ENCODE data around the gene RAB40B. TPM values are rescaled to one million over a fixed set of nuclear protein-coding genes. Genes with fewer than 3 reads are reported as not detected.

RAB40B gene
- total RNA-seq, 1 experiment from 2014 or later, result 5.0 TPM

GRCh38 chr17:82627405-82627804 lies 71.1 kb downstream of the RAB40B start:
- no peak for DNase-seq (ENCODE audit: extremely low read depth, low read depth)

- no peak for DNase-seq (ENCODE audit: extremely low read depth, low read depth)
These were observed 74.8 kb downstream of the RAB40B start for GRCh38 chr17:82623707-82624106.

DNA sequence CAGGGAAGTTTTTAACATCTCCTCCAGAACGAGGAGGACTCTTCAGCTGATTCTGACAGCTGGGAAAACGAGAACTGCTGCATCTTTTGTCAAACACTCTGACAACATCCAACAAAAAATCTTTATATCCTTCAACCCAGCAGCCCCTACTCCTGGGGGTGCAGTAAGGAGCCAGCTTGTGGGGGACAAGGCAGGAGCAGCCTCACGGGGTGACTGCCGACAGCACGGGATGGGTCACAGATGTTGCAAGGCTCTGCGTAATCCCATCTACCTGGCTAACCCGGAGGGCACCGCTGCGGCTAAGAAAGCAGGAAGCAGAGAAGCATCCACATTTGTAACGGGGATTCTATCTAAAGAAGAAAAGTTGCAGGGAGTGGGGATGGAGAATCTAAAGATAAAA lies 78.9 kb downstream of the RAB40B start:
- no peak for DNase-seq (ENCODE audit: extremely low read depth, low read depth)

DNA sequence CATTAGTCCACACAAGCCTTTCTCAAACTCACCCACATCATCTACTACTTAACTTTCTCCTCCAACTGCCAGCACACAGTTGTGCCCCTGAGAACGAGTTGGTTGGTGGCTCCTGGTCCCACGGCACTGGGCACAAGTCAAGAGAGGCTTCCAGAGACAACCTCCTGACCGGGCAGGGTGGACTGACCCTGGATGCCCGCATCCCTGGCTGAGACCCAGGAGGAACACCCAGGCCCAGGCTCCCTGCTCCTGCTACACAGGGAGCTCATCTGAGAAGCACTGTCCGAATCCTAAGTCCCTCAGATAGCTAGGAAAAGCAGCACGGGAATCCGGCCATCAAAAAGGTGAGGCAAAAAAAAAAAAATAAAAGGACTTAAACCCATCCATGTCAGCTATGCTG lies 79.3 kb downstream of the RAB40B start:
- DNase-seq (ENCODE audit: extremely low read depth, low read depth), result no peak

DNA sequence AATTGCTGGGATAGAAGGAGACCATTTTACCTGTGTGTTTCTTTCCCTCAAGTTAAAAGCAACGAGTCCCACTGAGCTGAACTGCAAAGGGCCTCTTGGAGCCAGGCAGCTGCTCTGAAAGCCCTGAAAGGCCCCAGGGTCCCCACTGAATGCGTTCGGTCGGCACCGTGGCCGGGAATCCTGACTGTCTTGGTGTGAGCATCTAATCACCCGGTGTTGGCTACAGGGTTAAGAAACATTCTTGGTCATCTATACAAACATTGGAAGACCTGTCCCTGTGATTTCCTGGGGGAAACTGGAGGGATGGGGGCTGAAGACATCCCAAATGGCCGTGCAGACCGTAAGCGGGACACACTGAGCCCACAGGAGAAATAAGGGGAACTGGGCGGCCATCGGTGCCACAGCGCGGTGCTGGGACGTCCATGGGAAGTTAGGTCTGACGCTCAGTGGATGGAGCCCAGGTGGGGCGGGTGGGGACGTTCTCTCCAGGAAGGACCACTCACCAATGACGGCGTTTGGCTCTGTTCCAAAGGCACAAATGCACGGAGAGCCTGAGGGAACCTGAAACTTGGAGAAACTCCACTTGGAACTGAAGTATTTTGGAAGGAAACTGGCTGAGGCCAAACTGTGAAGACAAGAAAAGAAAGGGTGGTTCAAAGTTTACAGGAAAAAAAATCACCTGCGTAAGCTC lies 82.3 kb downstream of the RAB40B start:
- no peak for DNase-seq (ENCODE audit: extremely low read depth, low read depth)

GRCh38 chr17:82615084-82616020 lies 83.1 kb downstream of the RAB40B start:
- no peak for DNase-seq (ENCODE audit: extremely low read depth, low read depth)

DNA sequence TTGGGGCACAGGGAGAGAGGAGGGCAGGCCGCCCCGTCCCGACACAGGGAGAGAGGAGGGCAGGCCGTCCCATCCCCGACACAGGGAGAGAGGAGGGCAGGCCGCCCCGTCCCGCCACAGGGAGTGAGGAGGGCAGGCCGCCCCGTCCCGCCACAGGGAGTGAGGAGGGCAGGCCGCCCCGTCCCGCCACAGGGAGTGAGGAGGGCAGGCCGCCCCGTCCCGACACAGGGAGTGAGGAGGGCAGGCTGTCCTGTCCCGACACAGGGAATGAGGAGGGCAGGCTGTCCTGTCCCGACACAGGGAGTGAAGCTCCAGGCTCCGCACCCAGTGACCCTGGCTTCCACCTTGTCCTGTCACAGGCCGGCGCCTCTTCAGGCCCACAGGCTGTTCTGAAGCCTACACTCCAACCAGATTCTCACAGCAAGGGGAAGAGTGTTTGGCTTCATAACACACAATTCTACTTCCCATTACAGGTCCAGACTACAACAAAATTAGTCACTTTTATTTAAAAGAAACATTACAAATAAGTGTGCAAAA lies 84.3 kb downstream of the RAB40B start:
- no peak for DNase-seq (ENCODE audit: extremely low read depth, low read depth)

DNA sequence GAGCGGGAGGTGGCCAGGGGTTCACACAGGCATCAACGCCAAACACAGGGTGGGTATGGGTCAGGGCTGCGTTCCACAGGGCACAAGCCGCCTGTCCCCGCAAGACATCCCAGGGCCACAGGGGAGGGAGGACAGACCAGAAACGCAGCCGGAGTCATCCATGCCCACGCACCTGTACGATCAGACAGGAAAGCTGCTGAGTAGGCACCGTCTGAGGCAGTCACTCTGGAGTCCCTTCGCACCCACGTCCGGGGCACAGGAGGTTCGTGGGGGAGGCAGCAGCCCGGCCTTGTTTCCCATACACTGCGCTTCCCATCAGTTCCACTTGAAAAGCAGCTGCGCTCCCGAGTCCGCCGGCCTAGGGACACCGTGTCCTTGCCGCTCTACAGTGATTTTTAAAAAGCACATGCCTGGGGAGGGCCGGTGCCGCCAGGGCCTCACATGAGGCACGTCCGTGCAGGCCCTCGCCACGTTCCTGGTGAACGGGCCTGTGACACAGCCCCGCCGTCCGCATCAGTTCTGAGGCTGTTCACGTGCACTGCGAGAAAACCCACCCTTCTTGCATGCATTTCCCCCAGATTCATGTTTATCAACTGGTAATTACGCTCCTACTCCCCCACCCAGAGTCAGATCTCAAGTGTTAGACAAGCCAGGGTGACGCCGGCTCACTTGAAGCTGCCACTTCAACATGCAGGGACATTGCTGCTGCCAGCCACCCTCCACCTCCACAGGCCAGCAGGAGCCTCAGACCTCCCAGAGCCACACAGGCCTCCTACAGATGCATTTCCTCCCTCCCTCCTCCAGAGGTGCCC lies 85.0 kb downstream of the RAB40B start:
- no peak for DNase-seq (ENCODE audit: extremely low read depth, low read depth)

GRCh38 chr17:82611140-82612058 lies 87.1 kb downstream of the RAB40B start:
- DNase-seq (ENCODE audit: extremely low read depth, low read depth), result no peak

- no peak for DNase-seq (ENCODE audit: extremely low read depth, low read depth)
These were observed 88.8 kb downstream of the RAB40B start for GRCh38 chr17:82609655-82610054.

GRCh38 chr17:82608816-82609215 lies 89.7 kb downstream of the RAB40B start:
- DNase-seq (ENCODE audit: extremely low read depth, low read depth), result no peak

- no peak for DNase-seq (ENCODE audit: extremely low read depth, low read depth)
These were observed 92.4 kb downstream of the RAB40B start for GRCh38 chr17:82605939-82606600.

Small RNA genes lying within 50 kb of the gene (small RNA-seq; reads per million reads assigned to genes)
- 0 to 0.02 reads per million in 2 experiments for gene MIR4525

Other genes starting within 250 kb of the RAB40B start
- 39.5 TPM in 2 replicates for gene CYBC1, start 247.9 kb downstream of the RAB40B start, total RNA-seq (2014; rRNA removed; shearing (Covaris generic))
- gene NARF, start 240.0 kb downstream of the RAB40B start, total RNA-seq (2014; rRNA removed; shearing (Covaris generic)), result 26.6 and 37.7 TPM in 2 replicates
- gene FOXK2, start 179.0 kb downstream of the RAB40B start, total RNA-seq (2014; rRNA removed; shearing (Covaris generic)), result 43.9 and 45.9 TPM in 2 replicates
- 102 and 107 TPM in 2 replicates for gene WDR45B, start 50.3 kb downstream of the RAB40B start, total RNA-seq (2014; rRNA removed; shearing (Covaris generic))
- 10.6 and 16.4 TPM in 2 replicates for gene FN3KRP, start 18.0 kb upstream of the RAB40B start, total RNA-seq (2014; rRNA removed; shearing (Covaris generic))
- gene FN3K, start 36.9 kb upstream of the RAB40B start, total RNA-seq (2014; rRNA removed; shearing (Covaris generic)), result 1.5 and 3.1 TPM in 2 replicates
- 17.4 and 20.7 TPM in 2 replicates for gene TBCD, start 53.4 kb upstream of the RAB40B start, total RNA-seq (2014; rRNA removed; shearing (Covaris generic))
- not detected in 2 replicates for gene ZNF750, start 141.3 kb upstream of the RAB40B start, total RNA-seq (2014; rRNA removed; shearing (Covaris generic))

Data from NCI-H460 (cell line).